ENCODE measurements around the gene UTP11.

GRCh38 chr1:38039331-38040088 is 27.0 kb downstream of the UTP11 start:
- TF ChIP-seq CTCF (IDR thresholded peaks at IDR 0.05; ENCODE audit: poor library complexity, severe bottlenecking) (no peak), MXI1 (conservative IDR thresholded peaks at IDR 0.05; ENCODE audit: poor library complexity, severe bottlenecking) (no peak), TAF1 (IDR thresholded peaks at IDR 0.05; ENCODE audit: low read depth) (no peak), EP300 (conservative IDR thresholded peaks at IDR 0.05; ENCODE audit: poor library complexity, severe bottlenecking) (no peak)
